CD4-positive, alpha-beta T cell treated with Interleukin-10 for 1 hour (primary cell): ENCODE data around the gene TMEM256.
A peak's percentile ranks its signal among the peaks of the same experiment; 100 is the strongest.
"Not testable (repeated sequence)": the region's sequence is repeated elsewhere in the genome, so short reads cannot be mapped to it uniquely, and the experiment has no call there.

Experiments used
- DNase-seq: peaks from one replicate; pipeline ENCODE4 v3.0.0-alpha.2; 2020

The TMEM256 gene

DNA sequence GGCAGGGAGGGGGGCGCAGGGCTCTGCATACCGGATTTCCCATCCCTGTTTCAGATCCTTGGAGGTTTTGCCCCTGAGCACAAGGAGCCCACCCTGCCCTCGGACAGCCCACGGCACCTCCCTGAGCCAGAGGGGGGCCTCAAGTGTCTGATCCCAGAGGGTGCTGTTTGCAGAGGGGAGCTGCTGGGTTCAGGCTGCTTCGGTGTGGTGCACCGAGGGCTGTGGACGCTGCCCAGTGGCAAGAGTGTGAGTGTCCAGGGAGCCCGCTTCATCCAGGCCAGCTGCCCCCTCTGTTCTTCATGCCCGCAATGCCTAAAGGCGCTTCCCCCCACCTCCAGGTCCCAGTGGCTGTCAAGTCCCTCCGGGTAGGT, 20.5 kb downstream of the TMEM256 start:
- DNase-seq = no peak

DNA sequence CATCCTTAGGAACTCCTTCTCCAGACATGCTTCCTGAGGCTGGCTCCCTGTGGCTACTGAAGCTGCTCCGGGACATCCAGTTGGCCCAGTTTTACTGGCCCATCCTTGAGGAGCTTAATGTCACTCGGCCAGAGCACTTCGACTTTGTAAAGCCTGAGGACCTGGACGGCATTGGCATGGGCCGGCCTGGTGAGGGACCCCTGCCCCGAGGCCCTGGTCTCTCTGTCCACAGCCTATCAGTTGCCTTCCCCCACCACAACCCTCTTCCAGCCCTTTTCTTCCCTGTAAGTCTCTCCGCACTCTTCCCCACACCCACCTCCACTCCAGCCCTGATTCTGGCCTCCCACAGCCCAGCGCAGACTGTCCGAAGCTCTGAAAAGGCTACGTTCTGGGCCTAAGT, 21.0 kb downstream of the TMEM256 start:
- DNase-seq = no peak

DNA sequence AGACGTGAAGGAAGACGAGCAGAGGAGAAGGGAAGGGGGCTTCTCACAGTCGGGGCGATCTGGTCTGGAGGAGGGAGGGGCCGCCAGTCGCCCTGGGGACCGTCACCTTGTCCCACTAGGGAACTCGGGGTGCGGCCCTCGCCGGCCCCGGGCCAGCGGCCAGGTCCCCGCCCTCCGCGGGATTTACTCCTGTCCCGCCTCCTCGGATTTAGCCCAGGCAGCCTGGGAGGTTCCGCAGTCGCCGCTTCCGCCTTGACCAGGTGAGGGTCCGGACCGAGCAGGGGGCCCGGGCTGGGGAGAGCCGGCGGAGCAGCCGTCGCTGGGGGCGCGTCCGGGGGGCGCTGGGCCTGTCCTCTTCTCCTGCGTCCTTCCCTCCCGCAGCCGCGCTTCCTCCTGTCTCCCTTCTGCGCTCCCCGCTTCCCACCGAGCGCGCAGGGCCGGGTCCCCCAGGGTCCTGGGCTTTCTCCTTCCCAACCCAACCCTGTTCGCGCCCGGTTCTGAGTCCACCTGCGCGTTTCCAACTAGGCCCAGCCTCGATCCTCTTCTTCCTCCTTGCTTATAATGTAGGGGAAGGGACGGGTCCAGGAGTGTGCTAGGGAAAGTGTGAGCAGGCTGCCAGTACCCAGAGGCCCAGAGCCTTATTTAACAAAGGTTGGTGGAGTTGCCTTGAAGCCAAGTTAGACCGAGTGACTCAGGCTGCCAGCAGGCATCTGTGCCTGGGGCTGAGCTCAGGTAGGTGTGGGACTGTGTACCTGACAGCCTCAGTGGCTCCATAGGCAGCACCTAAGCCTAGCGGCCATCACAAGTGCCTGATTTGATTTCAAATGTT, 22.8 kb downstream of the TMEM256 start, which contains the start of gene TNK1:
TNK1 (plus strand) TSS at position 235 of the 829 bp plus-strand sequence. CDS start 1,838 bp downstream, outside the sequence.
- DNase-seq = no peak

DNA sequence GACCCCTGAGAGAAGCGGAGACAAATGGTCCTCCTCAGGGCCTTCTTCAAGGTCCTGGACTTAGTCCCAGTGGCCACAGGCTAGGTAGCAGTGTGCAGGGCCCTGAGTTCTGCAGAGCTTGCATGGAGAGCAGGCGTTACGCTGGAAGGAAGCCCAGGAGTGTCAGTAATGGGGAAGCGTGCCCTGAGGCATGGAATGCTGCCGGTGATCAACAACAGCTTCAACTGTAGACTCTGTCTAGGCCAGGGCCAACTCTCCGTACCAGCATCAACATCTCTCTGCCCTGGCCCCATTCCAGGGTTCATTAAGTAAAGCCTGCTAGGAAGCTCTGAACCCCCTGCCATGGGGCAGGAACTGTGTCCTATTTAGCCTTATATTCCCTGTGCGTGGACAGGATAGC, 23.6 kb downstream of the TMEM256 start:
- DNase-seq = no peak

DNA sequence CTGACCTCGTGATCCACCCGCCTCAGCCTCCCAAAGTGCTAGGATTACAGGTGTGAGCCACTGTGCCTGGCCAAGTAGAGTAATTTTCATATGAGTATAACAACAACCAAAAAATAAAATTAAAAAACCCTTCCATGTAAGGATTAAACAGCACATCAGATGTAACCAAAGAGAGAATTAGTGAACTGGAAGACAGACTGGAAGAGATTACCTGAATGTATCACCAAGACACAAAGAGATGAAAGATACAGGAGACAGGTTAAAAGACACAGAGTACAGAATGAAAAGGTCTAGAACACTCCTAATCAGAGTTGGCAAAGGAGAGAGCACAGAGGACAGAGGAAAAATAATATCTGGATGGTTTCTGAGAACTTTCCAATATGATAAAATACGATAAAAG, 24.8 kb downstream of the TMEM256 start:
- no peak for DNase-seq

DNA sequence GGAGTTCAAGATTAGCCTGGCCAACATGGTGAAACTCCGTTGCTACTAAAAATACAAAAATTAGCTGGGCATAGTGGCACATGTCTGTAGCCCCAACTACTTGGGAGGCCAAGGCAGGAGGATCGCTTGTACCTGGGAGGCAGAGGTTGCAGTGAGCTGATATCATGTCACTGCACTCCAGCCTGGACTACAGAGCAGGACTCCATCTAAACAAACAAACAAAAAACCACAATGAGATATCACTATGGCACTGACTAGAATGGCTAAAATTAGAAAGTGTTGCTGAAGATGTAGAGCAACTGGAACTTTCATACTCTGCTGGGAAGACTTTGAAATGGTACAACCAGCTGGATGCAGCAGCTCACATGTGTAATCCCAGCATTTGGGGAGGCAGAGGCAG, 29.5 kb downstream of the TMEM256 start:
- no peak for DNase-seq

DNA sequence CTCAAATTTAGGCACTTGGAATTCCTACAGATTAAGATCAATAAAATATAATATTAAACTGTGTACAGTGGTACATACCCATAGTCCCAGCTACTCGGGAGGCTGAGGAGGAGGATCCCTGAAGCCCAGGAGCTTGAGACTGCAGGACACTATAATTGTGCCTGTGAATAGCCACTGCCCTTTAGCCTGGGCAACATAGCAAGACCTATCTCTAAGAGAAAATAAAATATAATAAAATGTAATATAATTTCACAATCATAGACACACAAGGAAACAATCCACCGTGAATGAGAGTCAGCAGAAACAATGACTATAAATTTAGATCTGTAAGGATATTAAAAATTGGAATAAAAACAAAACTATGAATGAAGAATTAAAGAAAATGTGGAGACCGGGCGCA, 33.0 kb downstream of the TMEM256 start:
- DNase-seq = no peak

DNA sequence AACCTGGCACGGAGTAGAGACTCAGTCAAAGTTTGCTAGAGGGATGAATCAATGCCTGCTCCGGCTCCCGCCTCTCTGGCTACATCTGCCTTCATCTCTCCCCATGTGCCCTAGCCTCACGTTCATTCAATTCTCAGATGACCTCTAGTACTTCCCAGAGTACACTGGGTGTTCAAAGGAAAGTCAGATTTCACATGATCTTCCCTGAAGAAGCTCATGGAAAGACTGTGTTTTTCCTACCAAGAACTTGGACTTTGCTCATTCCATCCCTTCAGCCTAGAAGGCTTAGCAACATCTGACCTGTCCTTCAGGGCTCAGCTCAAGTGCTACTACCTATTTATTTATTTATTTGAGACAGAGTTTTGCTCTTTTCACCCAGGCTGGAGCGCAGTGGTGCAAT, 34.1 kb downstream of the TMEM256 start:
- DNase-seq = no peak

DNA sequence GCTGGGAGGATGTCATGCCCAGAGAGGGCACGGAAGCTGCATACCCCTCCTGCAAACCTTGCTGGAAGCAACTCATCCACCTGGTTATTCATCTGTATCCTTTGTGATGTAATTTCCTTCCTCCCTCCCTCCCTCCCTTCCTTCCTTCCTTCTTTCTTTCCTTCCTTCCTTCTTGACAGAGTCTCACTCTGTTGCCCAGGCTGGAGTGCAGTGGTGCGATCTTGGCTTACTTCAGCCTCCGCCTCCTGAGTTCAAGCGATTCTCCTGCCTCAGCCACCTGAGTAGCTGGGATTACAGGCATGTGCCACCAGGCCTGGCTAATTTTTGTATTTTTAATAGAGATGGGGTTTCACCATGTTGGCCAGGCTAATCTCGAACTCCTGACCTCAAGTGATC, 35.3 kb downstream of the TMEM256 start:
- not testable (repeated sequence) for DNase-seq

DNA sequence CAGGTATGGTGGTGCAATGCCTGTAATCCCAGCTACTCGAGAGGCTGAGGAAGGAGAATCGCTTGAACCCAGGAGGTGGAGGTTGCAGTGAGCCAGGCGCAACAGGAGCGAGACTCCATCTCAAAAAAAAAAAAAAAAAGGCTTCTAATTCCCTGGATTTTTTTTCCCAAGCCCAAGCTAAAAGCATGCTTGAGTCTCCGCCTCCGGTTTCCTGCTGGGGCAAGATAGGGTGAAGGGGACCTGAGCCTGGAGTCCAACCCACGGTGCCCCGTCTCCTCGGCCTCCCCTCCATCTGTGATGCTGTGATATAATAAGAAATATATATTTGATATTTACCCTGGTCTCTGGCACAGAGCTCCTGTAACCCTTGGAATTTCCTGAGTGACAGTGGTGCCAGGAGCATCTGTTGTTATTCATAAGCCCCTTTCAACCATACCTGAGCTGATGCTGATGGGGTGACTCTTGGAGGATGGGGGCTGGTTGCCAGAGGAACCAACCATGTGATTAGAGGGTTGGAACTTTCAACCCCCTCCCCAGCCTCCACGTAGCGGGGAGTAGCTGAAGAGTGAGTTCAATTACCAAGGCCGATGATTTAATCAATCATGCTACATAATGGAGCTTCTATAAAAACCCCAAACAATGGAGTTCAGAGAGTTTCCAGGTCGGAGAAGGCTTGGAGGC, 35.8 kb downstream of the TMEM256 start:
- DNase-seq = no peak

DNA sequence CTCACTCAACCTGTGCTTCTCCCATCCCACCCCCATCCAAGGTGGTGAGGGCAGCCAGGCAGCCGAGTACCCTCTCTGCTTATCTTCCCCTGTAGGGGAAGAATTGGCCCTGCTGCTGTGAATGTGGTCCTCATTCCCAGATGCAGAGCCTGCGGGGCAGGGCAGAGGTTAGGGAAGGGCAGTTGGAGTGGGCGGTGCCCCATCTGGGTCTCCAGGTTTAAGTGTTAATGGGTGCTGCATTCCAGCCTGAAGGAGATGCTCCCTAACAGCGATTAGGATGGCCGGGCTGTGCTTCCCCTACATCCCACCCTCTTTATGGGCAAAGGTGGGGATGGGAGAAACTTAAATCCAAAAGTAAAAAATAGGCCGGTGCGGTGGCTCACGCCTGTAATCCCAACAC, 36.8 kb downstream of the TMEM256 start:
- DNase-seq = no peak

DNA sequence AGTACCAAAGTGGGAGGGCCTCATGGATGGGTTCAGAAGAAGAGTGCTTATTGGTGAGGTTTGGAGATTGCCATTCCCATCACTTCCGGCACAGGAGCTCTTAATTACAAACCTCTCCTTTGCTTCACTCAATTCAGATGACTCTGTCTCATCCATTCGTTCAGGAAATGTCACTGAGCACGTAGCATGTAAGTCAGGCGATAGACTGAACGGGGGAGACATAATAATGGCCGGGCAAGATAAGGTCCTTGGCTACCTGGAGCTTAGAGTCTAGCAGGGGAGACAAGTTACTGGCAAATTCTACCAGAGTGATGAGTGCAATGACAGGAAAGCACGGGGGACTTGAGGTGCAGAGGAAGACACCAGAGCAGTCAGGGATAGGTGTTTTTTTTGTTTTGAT, 37.9 kb downstream of the TMEM256 start:
- DNase-seq = not testable (repeated sequence)

DNA sequence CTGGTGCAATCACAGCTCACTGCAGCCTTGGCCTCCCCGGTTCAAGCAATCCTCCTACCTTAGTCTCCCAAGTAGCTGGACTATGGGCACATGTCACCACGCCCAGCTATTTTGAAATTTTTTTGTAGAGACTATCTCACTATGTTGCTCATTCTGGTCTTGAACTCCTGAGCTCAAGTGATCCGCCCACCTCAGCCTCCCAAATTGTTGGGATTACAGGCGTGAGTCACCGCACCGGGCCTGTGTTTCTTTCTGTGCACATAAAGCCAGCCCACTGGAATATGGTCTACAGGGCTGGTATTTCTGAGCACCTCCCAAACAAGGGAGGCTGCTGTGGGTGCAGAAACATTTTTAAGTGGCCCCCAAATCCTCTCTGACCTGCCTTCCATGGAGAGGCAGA, 40.6 kb downstream of the TMEM256 start:
- no peak for DNase-seq

DNA sequence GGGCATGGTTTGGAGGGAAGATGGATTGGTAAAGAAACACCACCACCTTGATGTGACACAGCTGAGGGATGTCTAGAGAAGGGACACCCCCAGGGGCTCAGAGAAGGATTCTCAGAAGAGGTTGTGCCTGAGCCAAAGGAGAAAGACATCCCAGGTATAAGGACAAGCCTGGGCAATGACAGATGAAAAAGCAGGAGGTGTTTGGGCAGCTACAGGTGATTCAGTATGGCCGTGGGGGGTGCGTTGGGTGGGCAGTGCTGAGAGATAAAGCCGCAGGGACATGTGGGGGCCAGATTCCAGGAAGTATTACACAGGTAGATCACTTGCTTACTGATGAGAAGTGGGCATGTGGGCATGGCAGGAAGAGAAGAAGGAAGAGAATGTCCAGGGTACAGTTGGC, 42.0 kb downstream of the TMEM256 start:
- no peak for DNase-seq

DNA sequence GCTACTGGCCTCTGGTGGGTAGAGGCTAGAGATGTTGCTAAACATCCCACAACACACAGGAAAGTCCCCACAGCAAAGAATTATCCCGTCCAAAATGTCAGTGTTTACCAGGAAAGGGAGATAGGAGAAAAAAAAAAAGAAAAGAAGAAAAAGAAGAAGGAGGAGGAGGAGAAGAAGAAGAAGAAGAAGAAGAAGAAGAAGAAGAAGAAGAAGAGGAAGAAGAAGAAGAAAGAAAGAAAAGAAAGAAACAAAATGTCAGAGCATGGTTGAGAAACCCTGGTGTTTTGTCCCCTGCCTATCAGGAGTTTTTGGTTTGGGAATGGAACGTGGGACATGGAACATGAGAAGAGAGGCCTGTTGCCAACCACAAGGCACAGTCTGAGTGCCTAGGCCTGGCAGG, 46.5 kb downstream of the TMEM256 start:
- DNase-seq = no peak

DNA sequence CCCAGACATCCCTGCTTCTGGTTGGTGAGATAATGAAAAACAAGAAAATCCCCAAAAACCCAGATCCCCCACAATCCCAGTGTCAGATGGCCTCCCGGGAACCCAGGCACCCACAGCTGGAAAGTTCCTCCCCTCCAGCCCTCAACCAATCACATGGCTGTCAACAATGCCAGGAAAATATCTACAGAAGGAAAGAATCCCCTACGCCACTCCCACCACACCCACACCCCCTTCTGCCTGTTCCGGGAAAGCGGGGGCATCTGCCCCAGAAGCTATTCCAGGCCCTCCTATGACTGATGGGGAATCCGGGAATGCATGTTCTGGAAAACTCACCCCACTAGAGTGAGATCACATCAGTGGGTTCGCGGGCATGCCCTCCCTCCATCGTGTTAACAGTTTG, 47.1 kb downstream of the TMEM256 start:
- DNase-seq = no peak

DNA sequence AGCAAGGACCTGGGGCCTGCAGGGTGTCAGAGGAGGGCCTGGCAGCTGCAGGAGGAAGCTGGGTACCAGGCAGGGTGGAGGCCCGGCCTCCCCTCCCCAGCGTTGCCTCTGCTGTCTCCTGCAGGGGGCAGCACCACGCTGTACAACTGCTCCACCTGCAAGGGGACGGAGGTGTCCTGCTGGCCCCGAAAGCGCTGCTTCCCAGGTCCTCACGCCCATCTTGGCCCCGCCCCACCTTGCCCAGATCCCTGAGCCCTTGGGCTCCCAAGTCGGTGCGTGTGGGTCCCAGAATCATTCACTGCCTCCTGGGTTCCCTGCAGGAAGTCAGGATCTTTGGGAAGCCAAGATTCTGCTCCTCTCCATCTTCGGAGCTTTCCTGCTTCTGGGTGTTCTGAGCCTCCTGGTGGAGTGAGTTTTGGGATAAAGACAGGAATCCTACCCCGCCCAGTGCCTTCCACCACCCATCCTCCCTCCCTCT, 47.8 kb downstream of the TMEM256 start:
- peak; percentile 88 for DNase-seq

DNA sequence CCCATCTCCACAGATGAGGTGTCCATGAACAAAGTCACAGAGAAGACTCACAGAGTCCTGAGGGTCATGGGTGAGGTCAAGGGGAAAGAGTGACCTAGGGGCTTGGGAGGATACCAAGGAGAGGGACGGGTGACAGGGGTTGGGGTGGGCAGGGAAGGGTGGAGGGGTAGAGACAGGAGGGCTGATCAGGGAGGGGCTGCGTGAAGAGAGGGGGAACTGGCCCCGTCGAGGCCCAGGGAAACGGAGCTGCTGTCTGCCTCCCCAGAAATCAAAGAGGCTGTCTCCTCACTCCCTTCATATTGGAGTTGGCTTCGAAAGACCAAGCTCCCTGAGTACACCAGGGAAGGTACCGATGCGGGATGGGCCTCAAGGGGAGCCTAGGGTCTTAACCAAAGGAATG, 48.3 kb downstream of the TMEM256 start:
- DNase-seq = no peak

DNA sequence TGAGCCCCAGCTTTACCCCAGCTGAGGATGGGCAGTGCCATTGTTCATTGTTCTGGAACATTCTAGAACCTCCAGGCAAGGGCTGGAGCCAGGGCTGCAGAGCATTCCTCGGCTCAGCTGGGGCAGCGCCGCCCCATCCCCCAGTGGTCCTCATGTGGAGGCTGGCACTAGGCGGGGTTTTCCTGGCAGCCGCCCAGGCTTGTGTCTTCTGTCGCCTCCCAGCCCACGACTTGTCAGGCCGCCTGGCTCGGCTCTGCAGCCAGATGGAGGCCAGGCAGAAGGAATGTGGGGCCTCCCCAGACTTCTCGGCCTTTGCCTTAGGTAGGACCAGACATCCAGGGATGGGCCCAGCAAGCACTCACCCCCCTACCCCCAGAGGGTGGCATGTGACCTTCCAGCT, 48.8 kb downstream of the TMEM256 start, which contains the start of gene TMEM95:
TMEM95 (plus strand) TSS at position 104 of the 400 bp plus-strand sequence; CDS start at position 153, 49 bp downstream.
- DNase-seq = no peak

DNA sequence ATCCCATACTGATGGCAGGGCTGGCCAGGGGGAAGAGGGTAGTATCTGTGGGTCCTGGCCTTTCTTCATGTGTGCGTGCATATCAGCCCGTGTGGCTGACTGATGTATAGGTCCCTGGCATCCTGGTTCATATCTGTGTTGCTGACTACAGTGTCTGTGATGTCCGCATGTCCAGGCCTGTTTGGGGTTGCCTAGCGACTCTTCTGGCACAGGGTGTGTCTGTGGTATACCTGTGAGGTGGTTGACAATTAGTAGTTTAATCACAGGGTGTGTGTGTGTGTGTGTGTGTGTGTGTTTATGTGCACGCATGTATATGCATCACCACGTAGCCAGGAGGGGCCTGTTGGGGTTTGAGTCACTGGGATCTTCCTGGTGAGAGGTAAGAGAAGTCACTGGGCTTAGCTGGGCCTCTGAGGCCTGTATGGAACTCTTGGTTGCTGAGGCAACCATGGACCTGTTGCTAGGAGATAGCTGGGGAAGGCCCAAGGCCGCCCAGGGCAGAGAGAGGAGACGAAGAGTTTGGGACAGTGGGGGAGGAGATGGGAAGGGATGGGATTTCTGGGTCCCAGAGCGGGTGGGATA, 49.5 kb downstream of the TMEM256 start:
- peak; percentile 28 for DNase-seq
